K562 (cell line): ENCODE results near the gene CELA3A. TPM values are rescaled to one million over a fixed set of nuclear protein-coding genes. Genes with fewer than 3 reads are reported as not detected.

ENCODE experiments used
- ARID3B ChIP-seq: fragments of 250-450 bp; sonication (Bioruptor Pico); IDR thresholded peaks from 2 replicates; pipeline ENCODE4 v1.4.0; 2020; ENCODE audit warnings: borderline replicate concordance
- CHD4 ChIP-seq: fragments of 200-600 bp; sonication (generic); IDR thresholded peaks from 3 replicates; pipeline ENCODE4 v1.6.1; 2012; ENCODE audit warnings: low read depth, mild to moderate bottlenecking, mixed read lengths, low read length, inconsistent platforms; ENCODE audit not compliant: insufficient read depth, insufficient replicate concordance, poor library complexity, severe bottlenecking
- E4F1 ChIP-seq: fragments of 250-450 bp; sonication (Bioruptor Pico); IDR thresholded peaks from 2 replicates; pipeline ENCODE4 v1.5.0; 2021; ENCODE audit warnings: mild to moderate bottlenecking, borderline replicate concordance
- ETS2 ChIP-seq: IDR thresholded peaks from 2 replicates; pipeline ENCODE4 v1.6.1; 2016; ENCODE audit warnings: borderline replicate concordance, missing genetic modification characterization, mild to moderate bottlenecking, moderate library complexity, missing compliant biosample characterization; ENCODE audit not compliant: poor library complexity, severe bottlenecking
- GATAD2A ChIP-seq: fragments of 450-650 bp; IDR thresholded peaks from 2 replicates; pipeline ENCODE4 v1.6.1; 2017
- GTF2B ChIP-seq: IDR thresholded peaks from 2 replicates; pipeline ENCODE4 v1.6.1; 2011; ENCODE audit not compliant: insufficient read length; ENCODE audit errors: extremely low read depth
- KLF1 ChIP-seq: fragments of 450-650 bp; IDR thresholded peaks from 2 replicates; pipeline ENCODE4 v1.6.1; 2016; ENCODE audit warnings: missing genetic modification characterization, missing compliant biosample characterization
- L3MBTL2 ChIP-seq: fragments of 450-650 bp; IDR thresholded peaks from 2 replicates; pipeline ENCODE4 v1.6.1; 2016; ENCODE audit warnings: mild to moderate bottlenecking, moderate library complexity
- MAFF ChIP-seq: IDR thresholded peaks from 2 replicates; pipeline ENCODE4 v1.6.1; 2012; ENCODE audit warnings: low read length, improper control_type of control experiment
- MBD2 ChIP-seq: sonication (generic); IDR thresholded peaks from 2 replicates; pipeline ENCODE4 v1.6.1; 2016; ENCODE audit warnings: low read depth, borderline replicate concordance
- NONO ChIP-seq, 2 experiments: fragments of 200-400 bp in 1 of 2; fragments of 450-650 bp in 1 of 2; formaldehyde crosslinking in 1 of 2; IDR thresholded peaks; 2 replicates each; pipeline ENCODE4 v1.6.1; 2017; ENCODE audit warnings: low read depth in 2 of 2, mild to moderate bottlenecking in 2 of 2, moderate library complexity in 2 of 2, low read length in 1 of 2
- NUFIP1 ChIP-seq: fragments of 450-650 bp; IDR thresholded peaks from 2 replicates; pipeline ENCODE4 v1.6.1; 2018; ENCODE audit not compliant: partially characterized antibody
- RBM15 ChIP-seq: fragments of 200-400 bp; formaldehyde crosslinking; IDR thresholded peaks from 2 replicates; pipeline ENCODE4 v1.6.1; 2018; ENCODE audit warnings: mild to moderate bottlenecking, low read length, moderate library complexity; ENCODE audit not compliant: insufficient read depth
- RNF219 ChIP-seq: fragments of 250-450 bp; sonication (Bioruptor Pico); IDR thresholded peaks from 2 replicates; pipeline ENCODE4 v1.5.0; 2022; ENCODE audit warnings: mild to moderate bottlenecking
- SAP30 ChIP-seq: fragments of 200-600 bp; sonication (generic); IDR thresholded peaks from 2 replicates; pipeline ENCODE4 v1.6.1; 2012; ENCODE audit warnings: borderline replicate concordance, low read depth, mild to moderate bottlenecking, moderate library complexity, low read length, control low read depth, inconsistent platforms; ENCODE audit not compliant: insufficient read depth, poor library complexity, severe bottlenecking
- THRB ChIP-seq: fragments of 450-650 bp; formaldehyde crosslinking; conservative IDR thresholded peaks from 2 replicates; pipeline ENCODE4 v1.4.0; 2022; ENCODE audit warnings: mild to moderate bottlenecking, missing genetic modification characterization
- ZBTB1 ChIP-seq: sonication (generic); formaldehyde crosslinking; IDR thresholded peaks from 2 replicates; pipeline ENCODE4 v1.8.1; 2023; ENCODE audit warnings: missing genetic modification reagents, low read depth, mild to moderate bottlenecking, borderline replicate concordance
- ZNF282 ChIP-seq: sonication (generic); formaldehyde crosslinking; IDR thresholded peaks from 2 replicates; pipeline ENCODE4 v1.8.1; 2023; ENCODE audit warnings: missing genetic modification reagents
- ZNF41 ChIP-seq: fragments of 250-450 bp; sonication (Bioruptor Pico); conservative IDR thresholded peaks from 2 replicates; pipeline ENCODE4 v1.4.0; 2020; ENCODE audit warnings: mild to moderate bottlenecking
- polyA plus RNA-seq, 8 experiments: library from polyadenylated mRNA; depleted of rRNA in 4 of 8; stranded (reverse) in 5 of 8; unstranded in 3 of 8; fragments of >200 nt; fragmentation: Nextera tagmentation in 2 of 8; fragmentation: Illumina TruSeq in 1 of 8; extraction: Ambion mirVana in 2 of 8; extraction: Trizol in 1 of 8; gene quantifications; 2 replicates each; pipeline versions ENCODE4 v1.2.1 to v1.2.3, GENCODE V29; 2011 to 2014; ENCODE audit warnings: inconsistent platforms in 1 of 8, missing spikeins in 1 of 8
- total RNA-seq, 7 experiments: library from RNA; depleted of rRNA in 6 of 7; stranded (reverse); fragments of >200 nt in 6 of 7; fragmentation: Illumina TruSeq in 2 of 7; extraction: Trizol in 2 of 7; gene quantifications; 2 replicates each; pipeline versions ENCODE4 v1.2.1 to v1.2.3, GENCODE V29; 2011 to 2021; ENCODE audit warnings: low replicate concordance in 1 of 7

The CELA3A gene
- total and polyA plus RNA-seq, 9 of the 15 experiments (the other 6 are each of a cell fraction or from before 2014, with no cell fraction given): 5.4 TPM; not detected in 8

- TF ChIP-seq CHD4 (peak; percentile 56), GATAD2A (no peak), ETS2 (no peak), MAFF (no peak), SAP30 (no peak), ZBTB1 (CRISPR knock-in tag) (no peak), NUFIP1 (no peak), ZNF41 (CRISPR knock-in tag) (no peak), GTF2B (no peak), ZNF282 (CRISPR knock-in tag) (no peak), RNF219 (CRISPR knock-in tag) (no peak), RBM15 (no peak), THRB (CRISPR knock-in tag) (no peak), L3MBTL2 (0 out of 2 replicates have a peak, but pooled peaks have one; percentile 39), MBD2 (no peak), ARID3B (no peak), KLF1 (tag) (no peak), E4F1 (CRISPR knock-in tag) (no peak), NONO (IDR thresholded peaks at IDR 0.05; ENCODE audit: low read depth in 2 of 2, low read length in 1 of 2) (no peak)
Observed at GRCh38 chr1:22051607-22052114, 50.2 kb downstream of the CELA3A start (continued).
